Activated CD4-positive, alpha-beta T cell treated with anti-CD3 and anti-CD28 coated beads, Interleukin-2, Interleukin-6, amounts not matched to agents 100 ng/mL and 50 ng/mL, durations not matched to agents 16 hours and 8 hours (primary cell): ENCODE data around the gene LBHD1.
"Not testable (repeated sequence)": the region's sequence is repeated elsewhere in the genome, so short reads cannot be mapped to it uniquely, and the experiment has no call there.

Experiments used
- DNase-seq: peaks from one replicate; pipeline ENCODE4 v3.0.0-alpha.2; 2020

The LBHD1 gene

GRCh38 chr11:62671608-62672389, at the start of gene LBHD1, which contains the start of gene UQCC3:
LBHD1 (minus strand) TSS chr11:62672267; CDS start chr11:62670031, 2,236 bp downstream.
UQCC3 (plus strand) TSS chr11:62671673; CDS start chr11:62671746, 73 bp downstream.
- DNase-seq: peak; percentile 96

GRCh38 chr11:62719302-62719978, 47.4 kb upstream of the LBHD1 start:
- DNase-seq: no peak

GRCh38 chr11:62716816-62717215, 44.7 kb upstream of the LBHD1 start:
- DNase-seq: no peak

- DNase-seq: no peak
Observed at GRCh38 chr11:62716206-62716605, 44.1 kb upstream of the LBHD1 start.

- DNase-seq: no peak
Observed at GRCh38 chr11:62715150-62716130, 43.4 kb upstream of the LBHD1 start.

- no peak for DNase-seq
Observed at GRCh38 chr11:62713343-62713742, 41.3 kb upstream of the LBHD1 start.

- no peak for DNase-seq
Observed at GRCh38 chr11:62712861-62713260, 40.8 kb upstream of the LBHD1 start.

GRCh38 chr11:62712276-62712812, 40.3 kb upstream of the LBHD1 start:
- no peak for DNase-seq

GRCh38 chr11:62710001-62710345, 37.9 kb upstream of the LBHD1 start:
- no peak for DNase-seq

GRCh38 chr11:62709247-62710000, 37.4 kb upstream of the LBHD1 start:
- peak; percentile 98 for DNase-seq

- no peak for DNase-seq
Observed at GRCh38 chr11:62708793-62709192, 36.7 kb upstream of the LBHD1 start.

- DNase-seq: no peak
Observed at GRCh38 chr11:62708392-62708791, 36.3 kb upstream of the LBHD1 start.

GRCh38 chr11:62707277-62707861, 35.3 kb upstream of the LBHD1 start, which contains the start of the genes BSCL2 and GNG3:
BSCL2 (minus strand) TSS chr11:62707424; CDS start chr11:62707195, 229 bp downstream.
GNG3 (plus strand) TSS chr11:62707676; CDS start chr11:62708296, 620 bp downstream.
- no peak for DNase-seq

- DNase-seq: no peak
Observed at GRCh38 chr11:62706850-62707247, 34.8 kb upstream of the LBHD1 start.

GRCh38 chr11:62705880-62706849, 34.1 kb upstream of the LBHD1 start:
- peak; percentile 96 for DNase-seq

GRCh38 chr11:62705413-62705812, 33.3 kb upstream of the LBHD1 start:
- DNase-seq: no peak

GRCh38 chr11:62703921-62704320, 31.9 kb upstream of the LBHD1 start:
- DNase-seq: not testable (repeated sequence)

- DNase-seq: peak; percentile 61
Observed at GRCh38 chr11:62702246-62702645, 30.2 kb upstream of the LBHD1 start.

GRCh38 chr11:62694455-62695167, 22.5 kb upstream of the LBHD1 start:
- DNase-seq: peak; percentile 80
